ENCODE results near the gene TFPT.

DNA sequence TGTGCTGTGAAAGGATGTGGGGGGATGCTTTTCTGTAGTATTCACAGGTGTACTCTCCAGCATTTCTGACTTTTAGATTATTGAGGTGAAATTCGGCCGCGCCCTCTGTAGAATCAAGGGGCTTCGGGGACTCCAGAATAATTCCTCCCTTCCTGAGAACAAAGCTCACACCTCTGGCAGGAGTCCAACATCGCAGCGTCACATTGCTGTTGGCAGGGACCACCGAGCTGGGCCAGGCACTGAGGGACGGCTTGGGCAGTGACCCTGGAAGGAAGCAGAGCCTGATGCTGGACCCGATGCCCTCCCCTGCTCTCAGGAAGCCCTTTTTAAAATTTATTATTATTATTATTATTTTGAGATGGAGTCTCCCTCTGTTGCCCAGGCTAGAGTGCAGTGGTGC, 40.6 kb downstream of the TFPT start:
- no peak for TF ChIP-seq CTCF (conservative IDR thresholded peaks at IDR 0.05)
- no peak for TF ChIP-seq EZH2 (IDR thresholded peaks at IDR 0.05; ENCODE audit: low read depth)

Measured in PC-9 (cell line).